Activated T-cell treated with anti-CD3 and anti-CD28 coated beads, Interleukin-2, amount 50 U/mL, for 48 hours (primary cell): ENCODE data around the gene GRB10.

Experiments
- DNase-seq, 2 experiments: peaks; one replicate each; pipeline ENCODE4 v3.0.0-alpha.2; 2020

Gene GRB10

GRCh38 chr7:50665403-50666123, 117.1 kb downstream of the GRB10 start:
- DNase-seq, result no peak

- DNase-seq, result no peak
Measured at GRCh38 chr7:50664937-50665336, 117.8 kb downstream of the GRB10 start.

- peak; percentile 55 to 56 for DNase-seq
Measured at GRCh38 chr7:50664461-50664922, 118.2 kb downstream of the GRB10 start.

- DNase-seq, result no peak
Measured at GRCh38 chr7:50663396-50664102, 119.1 kb downstream of the GRB10 start.

GRCh38 chr7:50662996-50663395, 119.7 kb downstream of the GRB10 start:
- DNase-seq, result no peak

- peak; percentile 32 to 38 for DNase-seq
Measured at GRCh38 chr7:50662041-50662694, 120.5 kb downstream of the GRB10 start.

GRCh38 chr7:50661345-50662040, 121.2 kb downstream of the GRB10 start:
- peak; percentile 32 to 37 for DNase-seq

- DNase-seq, result no peak
Measured at GRCh38 chr7:50660830-50661175, 121.9 kb downstream of the GRB10 start.

GRCh38 chr7:50660040-50660829, 122.5 kb downstream of the GRB10 start:
- peak; percentile 57 to 65 for DNase-seq

GRCh38 chr7:50659329-50659965, 123.2 kb downstream of the GRB10 start:
- DNase-seq, result no peak

GRCh38 chr7:50658696-50659095, 124.0 kb downstream of the GRB10 start:
- no peak for DNase-seq

GRCh38 chr7:50657912-50658311, 124.8 kb downstream of the GRB10 start:
- no peak for DNase-seq

- no peak for DNase-seq
Measured at GRCh38 chr7:50657341-50657873, 125.3 kb downstream of the GRB10 start.

- DNase-seq, result no peak
Measured at GRCh38 chr7:50656141-50656895, 126.4 kb downstream of the GRB10 start.

- no peak for DNase-seq
Measured at GRCh38 chr7:50655490-50655889, 127.2 kb downstream of the GRB10 start.

- no peak for DNase-seq
Measured at GRCh38 chr7:50655020-50655419, 127.7 kb downstream of the GRB10 start.

GRCh38 chr7:50653981-50654425, 128.7 kb downstream of the GRB10 start:
- no peak for DNase-seq

GRCh38 chr7:50653126-50653864, 129.4 kb downstream of the GRB10 start:
- DNase-seq, result peak in 1 of 2 experiments; percentile 15

- no peak for DNase-seq
Measured at GRCh38 chr7:50652400-50653125, 130.1 kb downstream of the GRB10 start.
